HCT116 (cell line): ENCODE data around the gene CEP120. TPM values are rescaled to one million over a fixed set of nuclear protein-coding genes. Genes with fewer than 3 reads are reported as not detected.

Source experiments
- ATAC-seq: fragments of 200-7000 bp; cut with Tn5 transposase; 2 replicates; pipeline ENCODE4 v1.9.1; 2020; ENCODE audit warnings: mild to moderate bottlenecking, moderate library complexity
- BruUV-seq: library from RNA; stranded (reverse); fragments of 400-500 nt; replicated peaks from 2 replicates; lab custom pipeline; 2021; lab: Mats Ljungman, UMichigan
- CTCF ChIA-PET: fragments of 300-600 bp; sonication (Branson Sonifier 250); formaldehyde crosslinking; loops from one replicate; lab custom pipeline; 2021; ENCODE audit warnings: antibody characterized with exemption; lab: Charles Lee
- POLR2A ChIA-PET: fragments of 300-600, 350-600 bp; sonication (Branson Sonifier 250); formaldehyde crosslinking; loops from one replicate; lab custom pipeline; 2021; ENCODE audit warnings: antibody characterized with exemption; lab: Charles Lee
- RAD21 ChIA-PET, 2 experiments: fragments of 300-600 bp; sonication (Branson Sonifier 250); formaldehyde crosslinking; loops; one replicate each; lab custom pipeline; 2023; ENCODE audit warnings: low total read pairs in 2 of 2; ENCODE audit not compliant: uncharacterized antibody in 2 of 2, unreplicated experiment in 2 of 2, low non-redundant PET in 1 of 2; lab: Charles Lee
- DNase-seq: peaks from one replicate; pipeline ENCODE4 v3.0.0-alpha.2; 2010; ENCODE audit warnings: low read depth, low spot score
- H2AFZ ChIP-seq: fragments of 200-600 bp; shearing (Covaris generic), sonication (generic); 2 replicates; pipeline ENCODE4 v1.6.1; 2017; ENCODE audit warnings: low read depth, mixed run types, mixed read lengths, antibody characterized with exemption, low read length; ENCODE audit not compliant: poor library complexity, severe bottlenecking
- H3K27ac ChIP-seq: 2 replicates; pipeline ENCODE4 v1.5.1; 2012; ENCODE audit warnings: low read depth, low read length
- H3K27me3 ChIP-seq: fragments of 200-600 bp; sonication (generic); 2 replicates; pipeline ENCODE4 v1.6.1; 2016; ENCODE audit warnings: mixed run types, low read length, mixed read lengths; ENCODE audit not compliant: insufficient read depth
- H3K36me3 ChIP-seq, 2 experiments: fragments of 200-500 bp in 1 of 2; fragments of 200-600 bp in 1 of 2; sonication (Bioruptor generic) in 1 of 2; sonication (generic) in 1 of 2; 2 replicates each; pipeline versions ENCODE4 v1.5.1 to v1.6.1; 2014 to 2016; ENCODE audit warnings: low read length in 2 of 2, inconsistent platforms in 1 of 2, mixed read lengths in 1 of 2, mixed run types in 1 of 2; ENCODE audit not compliant: insufficient read depth in 2 of 2, control insufficient read depth in 1 of 2
- H3K4me1 ChIP-seq, 2 experiments: fragments of 200-600 bp in 1 of 2; sonication (generic) in 1 of 2; 2 replicates each; pipeline versions ENCODE4 v1.5.1 to v1.6.1; 2012 to 2017; ENCODE audit warnings: low read length in 2 of 2, inconsistent platforms in 1 of 2, mild to moderate bottlenecking in 1 of 2, mixed read lengths in 1 of 2, mixed run types in 1 of 2, moderate library complexity in 1 of 2; ENCODE audit not compliant: insufficient read depth in 2 of 2, control insufficient read depth in 1 of 2
- H3K4me2 ChIP-seq: fragments of 200-600 bp; sonication (generic); 2 replicates; pipeline ENCODE4 v1.6.1; 2017; ENCODE audit warnings: mixed run types, low read length, mixed read lengths
- H3K4me3 ChIP-seq, 2 experiments: fragments of 200-600 bp in 1 of 2; sonication (generic) in 1 of 2; replicated peaks in 1 of 2; 2 replicates each; pipeline ENCODE4 v1.5.1; 2011 to 2016; ENCODE audit warnings: low read length in 2 of 2, control low read depth in 1 of 2, low read depth in 1 of 2, mild to moderate bottlenecking in 1 of 2, mixed read lengths in 1 of 2, mixed run types in 1 of 2
- H3K79me2 ChIP-seq: fragments of 200-600 bp; sonication (generic); 2 replicates; pipeline ENCODE4 v1.6.1; 2017; ENCODE audit warnings: mild to moderate bottlenecking, mixed run types, low read length, moderate library complexity, mixed read lengths; ENCODE audit not compliant: insufficient read depth
- H3K9ac ChIP-seq: fragments of 200-600 bp; sonication (generic); 2 replicates; pipeline ENCODE4 v1.6.1; 2016; ENCODE audit warnings: low read length, mixed read lengths
- H3K9me2 ChIP-seq: fragments of 200-600 bp; sonication (generic), shearing (Covaris generic); 2 replicates; pipeline ENCODE4 v1.6.1; 2017; ENCODE audit warnings: mixed run types, mild to moderate bottlenecking, moderate library complexity; ENCODE audit not compliant: insufficient read depth
- H3K9me3 ChIP-seq, 2 experiments: fragments of 200-500 bp in 1 of 2; fragments of 200-600 bp in 1 of 2; sonication (Bioruptor generic) in 1 of 2; sonication (generic) in 1 of 2; 2 replicates each; pipeline ENCODE4 v1.6.1; 2014 to 2017; ENCODE audit warnings: low read length in 2 of 2, mixed read lengths in 2 of 2, inconsistent platforms in 1 of 2, low read depth in 1 of 2, mild to moderate bottlenecking in 1 of 2, mixed run types in 1 of 2, moderate library complexity in 1 of 2; ENCODE audit not compliant: control insufficient read depth in 1 of 2, insufficient read depth in 1 of 2
- H4K20me1 ChIP-seq: fragments of 200-600 bp; sonication (generic), shearing (Covaris generic); 2 replicates; pipeline ENCODE4 v1.6.1; 2017; ENCODE audit warnings: mixed run types, mild to moderate bottlenecking, moderate library complexity; ENCODE audit not compliant: insufficient read depth
- ELF1 ChIP-seq: IDR thresholded peaks from 2 replicates; pipeline ENCODE4 v1.6.1; 2012; ENCODE audit warnings: low read depth, borderline replicate concordance
- JUND ChIP-seq: IDR thresholded peaks from 2 replicates; pipeline ENCODE4 v1.6.1; 2012
- POLR2A ChIP-seq: IDR thresholded peaks from 2 replicates; pipeline ENCODE4 v1.7.0; 2011; ENCODE audit warnings: borderline replicate concordance; ENCODE audit not compliant: insufficient read depth, insufficient read length; ENCODE audit errors: extremely low read depth
- SIN3A ChIP-seq: IDR thresholded peaks from 2 replicates; pipeline ENCODE4 v1.6.1; 2012; ENCODE audit warnings: low read depth
- SRF ChIP-seq: IDR thresholded peaks from 2 replicates; pipeline ENCODE4 v1.6.1; 2012; ENCODE audit warnings: low read depth
- YY1 ChIP-seq: IDR thresholded peaks from 2 replicates; pipeline ENCODE4 v1.6.1; 2011; ENCODE audit warnings: low read length, low read depth, moderate library complexity, mild to moderate bottlenecking; ENCODE audit not compliant: insufficient replicate concordance; ENCODE audit errors: extremely low read depth
- ZFX ChIP-seq: fragments of 450-650 bp; IDR thresholded peaks from 2 replicates; pipeline ENCODE4 v1.6.1; 2017
- intact Hi-C: fragments of 100-400 bp; cut with micrococcal nuclease; formaldehyde crosslinking; loops from 2 replicates; pipeline ENCODE4 v1.10.0; 2022
- total RNA-seq: library from RNA; stranded (reverse); gene quantifications from one replicate; pipeline ENCODE4 v1.2.1, GENCODE V29; 2021; ENCODE audit not compliant: unreplicated experiment
- TF ChIP-seq, protein P1 (sequence below): IDR thresholded peaks from 2 replicates; pipeline ENCODE4 v1.6.1; 2012
- TF ChIP-seq, protein P2 (sequence below): IDR thresholded peaks from 2 replicates; pipeline ENCODE4 v1.6.1; 2012
- TF ChIP-seq, protein P3 (sequence below): IDR thresholded peaks from 2 replicates; pipeline ENCODE4 v1.6.1; 2012; ENCODE audit warnings: low read depth

CEP120 gene
- total RNA-seq, 1 experiment from 2014 or later: 30.2 TPM

DNA sequence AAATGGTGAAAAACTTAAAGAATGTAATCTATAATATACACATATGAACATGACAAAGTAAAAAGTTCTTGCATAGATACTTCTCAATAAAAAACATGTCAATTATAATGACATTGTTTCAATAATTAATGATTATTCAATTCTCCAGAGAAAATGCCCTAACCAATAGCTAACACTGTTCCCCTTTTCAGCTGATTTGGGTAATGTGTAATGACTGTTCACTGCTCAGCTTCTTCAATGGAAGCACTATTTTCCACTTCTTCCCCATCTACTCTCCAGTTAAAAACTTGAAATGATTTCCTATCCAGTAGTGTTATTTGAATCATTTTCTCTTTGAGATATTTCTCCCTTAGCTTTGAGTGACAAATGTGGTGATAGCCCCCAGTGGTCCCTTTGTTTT is 62.3 kb downstream of the CEP120 start:
- H3K36me3 ChIP-seq: no peaks in the 10 kb centered on the region
- no peaks in the 10 kb centered on the region for H3K9me2 ChIP-seq
- ChIA-PET CTCF (no interaction called here), POLR2A (no interaction called here), RAD21 (no interaction called here)
- no peak overlapping the region for H3K4me2 ChIP-seq
- no peaks in the 10 kb centered on the region for H3K79me2 ChIP-seq
- H3K4me3 ChIP-seq: no peak overlapping the region
- intact Hi-C loops: no loop called here
- H2AFZ ChIP-seq: no peak overlapping the region
- ATAC-seq: no peak
- TF ChIP-seq, protein P1, sequence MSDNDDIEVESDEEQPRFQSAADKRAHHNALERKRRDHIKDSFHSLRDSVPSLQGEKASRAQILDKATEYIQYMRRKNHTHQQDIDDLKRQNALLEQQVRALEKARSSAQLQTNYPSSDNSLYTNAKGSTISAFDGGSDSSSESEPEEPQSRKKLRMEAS: no peak
- TF ChIP-seq SIN3A (no peak), JUND (no peak), ZFX (no peak), POLR2A (no peak), SRF (no peak), YY1 (no peak), ELF1 (no peak)
- TF ChIP-seq, protein P2, sequence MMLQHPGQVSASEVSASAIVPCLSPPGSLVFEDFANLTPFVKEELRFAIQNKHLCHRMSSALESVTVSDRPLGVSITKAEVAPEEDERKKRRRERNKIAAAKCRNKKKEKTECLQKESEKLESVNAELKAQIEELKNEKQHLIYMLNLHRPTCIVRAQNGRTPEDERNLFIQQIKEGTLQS: no peak
- TF ChIP-seq, protein P3, sequence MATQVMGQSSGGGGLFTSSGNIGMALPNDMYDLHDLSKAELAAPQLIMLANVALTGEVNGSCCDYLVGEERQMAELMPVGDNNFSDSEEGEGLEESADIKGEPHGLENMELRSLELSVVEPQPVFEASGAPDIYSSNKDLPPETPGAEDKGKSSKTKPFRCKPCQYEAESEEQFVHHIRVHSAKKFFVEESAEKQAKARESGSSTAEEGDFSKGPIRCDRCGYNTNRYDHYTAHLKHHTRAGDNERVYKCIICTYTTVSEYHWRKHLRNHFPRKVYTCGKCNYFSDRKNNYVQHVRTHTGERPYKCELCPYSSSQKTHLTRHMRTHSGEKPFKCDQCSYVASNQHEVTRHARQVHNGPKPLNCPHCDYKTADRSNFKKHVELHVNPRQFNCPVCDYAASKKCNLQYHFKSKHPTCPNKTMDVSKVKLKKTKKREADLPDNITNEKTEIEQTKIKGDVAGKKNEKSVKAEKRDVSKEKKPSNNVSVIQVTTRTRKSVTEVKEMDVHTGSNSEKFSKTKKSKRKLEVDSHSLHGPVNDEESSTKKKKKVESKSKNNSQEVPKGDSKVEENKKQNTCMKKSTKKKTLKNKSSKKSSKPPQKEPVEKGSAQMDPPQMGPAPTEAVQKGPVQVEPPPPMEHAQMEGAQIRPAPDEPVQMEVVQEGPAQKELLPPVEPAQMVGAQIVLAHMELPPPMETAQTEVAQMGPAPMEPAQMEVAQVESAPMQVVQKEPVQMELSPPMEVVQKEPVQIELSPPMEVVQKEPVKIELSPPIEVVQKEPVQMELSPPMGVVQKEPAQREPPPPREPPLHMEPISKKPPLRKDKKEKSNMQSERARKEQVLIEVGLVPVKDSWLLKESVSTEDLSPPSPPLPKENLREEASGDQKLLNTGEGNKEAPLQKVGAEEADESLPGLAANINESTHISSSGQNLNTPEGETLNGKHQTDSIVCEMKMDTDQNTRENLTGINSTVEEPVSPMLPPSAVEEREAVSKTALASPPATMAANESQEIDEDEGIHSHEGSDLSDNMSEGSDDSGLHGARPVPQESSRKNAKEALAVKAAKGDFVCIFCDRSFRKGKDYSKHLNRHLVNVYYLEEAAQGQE: no peak
- no peaks in the 10 kb centered on the region for H3K4me1 ChIP-seq
- H3K9me3 ChIP-seq: no peaks in the 10 kb centered on the region; a peak in 1 of 4 replicates
- H3K27ac ChIP-seq: no peak overlapping the region
- no peak for DNase-seq
- BruUV-seq: no TSS peak
- no peaks in the 10 kb centered on the region for H3K27me3 ChIP-seq
- no peak overlapping the region for H3K9ac ChIP-seq
- no peaks in the 10 kb centered on the region for H4K20me1 ChIP-seq
